ENCODE measurements around the gene FGFR2.

Gene FGFR2

DNA sequence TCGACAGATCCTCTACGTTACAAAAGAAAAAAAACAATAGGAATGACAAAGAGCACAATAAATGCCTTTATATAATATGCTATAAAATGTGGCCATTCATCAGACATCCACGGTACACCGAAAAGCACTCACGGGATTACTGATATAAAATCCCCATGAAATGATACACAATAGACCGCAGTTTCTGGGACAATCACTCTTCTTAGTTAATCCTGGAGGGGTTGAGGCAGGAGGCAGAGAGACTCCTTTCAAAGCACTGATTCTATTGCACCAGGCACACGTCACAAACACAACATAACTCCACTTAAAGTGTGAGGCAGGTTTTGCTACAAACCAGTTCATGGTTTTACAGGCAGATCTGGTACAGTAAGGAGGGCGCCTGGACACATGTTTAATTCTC lies 113.8 kb downstream of the FGFR2 start:
- DNase-seq, result no peak

DNA sequence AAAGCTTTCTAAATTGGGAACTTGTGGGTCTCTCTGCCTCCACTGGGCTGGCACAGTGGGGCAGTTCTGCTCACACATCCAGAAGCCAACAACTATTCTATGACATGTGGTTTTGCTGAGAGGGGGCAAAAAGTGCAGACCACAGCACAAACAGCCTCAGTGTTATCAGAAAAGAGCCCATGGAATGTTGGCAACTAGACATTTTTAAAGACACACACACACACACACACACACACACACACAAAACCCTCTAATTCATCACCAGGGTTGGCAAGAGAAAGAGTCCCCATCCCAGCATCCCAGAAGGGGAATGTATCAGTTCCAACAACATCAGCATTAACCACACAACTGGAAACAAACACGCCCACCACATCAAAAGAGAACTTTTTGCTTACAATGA lies 117.1 kb downstream of the FGFR2 start:
- DNase-seq, result no peak

DNA sequence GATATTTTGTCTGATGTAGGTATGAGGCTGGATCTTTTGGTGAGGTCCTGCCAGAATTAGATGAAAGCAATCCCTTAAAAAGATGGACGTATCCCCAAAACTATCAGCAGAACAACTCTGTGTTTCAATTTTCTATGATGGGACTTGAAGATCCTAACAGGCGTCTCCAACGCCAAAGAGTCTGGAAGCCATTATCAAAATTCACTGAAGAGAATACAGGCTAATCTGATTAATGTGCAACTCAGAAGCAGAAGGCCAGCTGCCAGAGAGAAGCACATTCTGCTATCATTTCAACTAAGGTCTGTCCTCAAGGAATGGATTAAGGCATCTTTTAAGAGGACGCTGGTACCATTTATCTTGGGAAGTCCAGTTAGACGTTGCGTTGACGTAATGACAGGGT lies 119.7 kb downstream of the FGFR2 start:
- DNase-seq, result no peak

DNA sequence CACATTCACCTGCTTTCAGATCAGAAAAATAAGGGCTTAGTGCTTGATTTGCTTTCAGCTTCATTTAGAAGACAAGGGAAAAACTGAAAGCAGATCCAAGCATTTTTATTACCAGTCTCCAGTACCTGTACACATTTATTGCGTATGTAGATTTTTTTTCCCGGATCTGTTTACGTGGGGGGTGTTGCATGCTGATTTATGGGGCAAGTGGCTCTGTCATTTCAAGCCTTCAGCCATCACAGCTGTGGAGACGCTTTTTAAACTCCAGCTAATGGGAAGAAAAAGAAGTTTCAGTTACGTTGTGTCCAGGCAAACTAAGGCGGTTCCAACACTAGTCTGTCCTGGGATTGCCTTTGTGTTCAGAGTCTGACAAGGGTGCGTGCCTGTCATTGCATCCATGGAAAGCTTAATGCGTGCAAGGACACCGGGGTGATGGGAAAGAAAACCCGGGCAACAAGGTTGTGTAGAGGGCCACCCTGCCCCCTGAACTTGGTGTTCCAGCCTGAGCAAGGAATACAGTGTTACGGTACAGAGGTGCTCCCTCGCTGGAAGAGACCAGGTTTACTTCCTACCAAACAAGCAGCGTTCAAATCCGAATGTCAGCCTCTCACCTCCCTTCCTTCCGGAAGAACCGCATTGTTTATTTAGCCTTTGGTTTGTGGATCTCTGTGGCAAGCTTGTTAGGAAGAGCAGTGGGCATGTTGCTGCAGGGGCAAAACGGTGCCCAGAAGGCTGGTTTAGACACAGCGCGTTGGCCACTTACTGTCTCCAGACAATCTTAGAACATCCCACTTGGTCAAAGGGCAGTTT lies 128.2 kb downstream of the FGFR2 start:
- DNase-seq, result no peak

DNA sequence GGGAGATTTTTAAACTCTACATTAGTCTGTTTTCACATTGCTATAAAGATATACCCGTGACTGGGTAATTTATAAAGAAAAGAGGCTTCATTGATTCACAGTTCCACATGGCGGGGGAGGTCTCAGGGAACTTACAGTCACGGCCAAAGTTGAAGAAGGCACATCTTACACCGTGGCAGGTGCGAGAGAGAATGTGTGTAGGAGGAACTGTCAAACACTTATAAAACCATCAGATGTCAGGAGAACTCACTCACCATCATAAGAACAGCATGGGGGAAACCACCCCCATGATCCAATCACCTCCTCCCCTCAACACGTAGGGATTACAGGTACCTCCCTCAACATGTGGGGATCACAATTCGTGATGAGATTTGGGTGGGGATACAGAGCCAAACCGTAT lies 129.5 kb downstream of the FGFR2 start:
- DNase-seq, result no peak

DNA sequence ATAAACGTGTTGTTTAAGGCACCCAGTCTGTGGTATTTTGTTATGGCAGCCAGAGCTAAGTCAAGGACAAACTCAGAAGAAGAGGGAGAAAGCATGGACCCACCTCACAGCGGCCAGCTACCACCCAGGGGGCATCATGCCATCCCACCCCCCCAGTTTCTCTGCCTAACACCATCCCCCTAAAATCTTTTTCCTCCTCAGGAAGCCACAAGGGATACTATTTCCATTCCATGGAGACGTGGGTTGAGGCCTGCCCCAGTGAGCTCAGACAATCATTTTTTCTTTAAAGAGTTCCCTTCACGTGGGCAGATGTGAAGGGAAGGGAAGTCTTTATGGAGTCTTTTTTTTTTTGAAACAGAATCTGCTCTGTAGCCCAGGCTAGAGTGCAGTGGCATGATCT lies 131.8 kb downstream of the FGFR2 start:
- no peak for DNase-seq

DNA sequence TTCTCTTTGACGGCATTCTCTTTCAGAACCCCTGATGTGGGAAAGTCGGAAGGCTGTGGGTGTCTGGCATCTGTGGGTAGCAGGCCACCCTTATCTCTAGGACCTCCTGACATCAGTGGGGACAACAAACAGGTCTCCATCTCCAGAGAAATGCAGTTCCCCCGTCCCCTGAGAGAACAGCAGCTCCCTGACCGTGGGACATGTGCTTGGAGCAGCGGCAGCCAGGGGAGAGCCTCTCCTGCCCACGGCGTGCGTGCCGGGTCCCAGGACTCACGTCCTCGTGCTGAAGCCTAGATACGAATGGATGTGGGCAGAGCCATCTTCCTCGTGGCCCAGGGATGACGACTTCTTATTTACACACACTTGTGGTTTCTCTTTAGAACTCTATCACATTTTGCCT lies 133.0 kb downstream of the FGFR2 start:
- DNase-seq, result no peak

DNA sequence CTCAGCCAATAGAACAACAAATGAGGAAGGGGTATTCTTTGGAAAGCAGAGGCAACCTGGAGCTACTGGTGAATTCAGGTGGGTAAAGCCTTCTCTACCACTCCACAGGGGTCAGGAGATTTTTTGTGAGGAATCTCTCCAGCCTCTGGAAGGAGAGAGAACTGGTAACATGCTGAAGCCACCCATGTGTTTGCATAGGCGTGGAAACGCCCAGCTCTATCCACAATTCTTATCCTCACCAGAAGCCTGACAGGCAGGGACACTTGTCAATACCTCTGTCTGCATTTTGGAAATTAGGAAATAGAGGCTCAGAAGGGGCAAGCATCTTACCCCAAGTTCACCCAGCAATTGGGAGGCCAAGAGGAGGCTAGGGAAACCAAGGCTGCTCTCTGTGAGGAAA lies 133.7 kb downstream of the FGFR2 start:
- no peak for DNase-seq

DNA sequence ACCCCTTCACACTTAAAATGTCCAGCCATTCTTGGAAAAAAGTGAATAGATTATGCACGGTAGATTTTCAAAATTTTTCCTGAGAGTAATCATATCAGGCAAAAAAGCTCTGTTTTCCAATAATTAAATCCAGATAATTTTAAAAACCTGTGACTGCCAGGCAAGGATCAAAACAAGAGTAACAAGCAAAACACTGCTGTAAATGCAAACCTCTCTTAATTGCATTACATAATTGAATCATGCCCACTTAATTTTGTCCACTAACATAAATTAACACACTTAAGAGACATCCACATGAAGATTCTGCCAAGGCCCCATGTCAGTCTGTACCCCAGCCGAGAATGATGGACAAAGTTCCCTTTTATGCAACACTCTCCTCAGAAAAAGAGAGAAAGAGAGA lies 135.3 kb downstream of the FGFR2 start:
- DNase-seq, result no peak

DNA sequence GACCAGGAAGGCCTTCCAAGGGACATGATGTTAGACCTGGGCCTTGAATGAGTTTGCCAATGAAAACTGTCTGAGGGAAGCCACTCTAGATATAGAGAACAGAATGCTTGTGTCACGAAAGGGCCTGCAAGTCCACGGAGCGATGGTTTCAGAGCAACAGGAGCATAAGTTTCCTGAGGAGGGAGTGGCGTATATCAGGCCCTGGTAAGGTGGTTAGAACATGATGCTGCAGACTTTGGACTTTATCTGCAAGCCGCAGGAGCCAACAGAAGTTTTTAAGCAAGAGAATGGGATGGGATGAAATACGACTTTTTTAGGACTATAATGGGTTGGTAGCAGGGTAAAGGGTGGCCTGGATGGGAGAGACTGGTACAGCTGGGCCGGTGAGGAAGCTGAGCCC lies 136.0 kb downstream of the FGFR2 start:
- no peak for DNase-seq

DNA sequence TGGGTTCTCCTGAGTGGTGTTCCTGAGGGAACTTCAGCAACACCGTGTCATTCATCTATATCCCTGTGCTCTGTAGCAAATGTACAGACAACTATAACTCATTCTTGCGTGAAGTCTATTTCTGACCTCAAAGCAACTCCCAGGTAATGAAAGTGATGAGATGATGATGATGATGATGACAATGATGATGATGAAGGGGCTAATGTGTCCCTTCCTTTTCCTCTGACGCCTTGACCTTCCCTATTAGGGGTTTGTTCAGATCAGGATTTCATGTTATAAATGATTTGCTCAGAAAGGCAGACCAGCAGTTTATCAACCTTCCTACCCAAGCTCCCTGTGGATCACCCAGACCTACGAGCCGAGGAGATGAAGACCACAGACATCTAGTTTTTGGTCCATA lies 136.9 kb downstream of the FGFR2 start:
- no peak for DNase-seq

DNA sequence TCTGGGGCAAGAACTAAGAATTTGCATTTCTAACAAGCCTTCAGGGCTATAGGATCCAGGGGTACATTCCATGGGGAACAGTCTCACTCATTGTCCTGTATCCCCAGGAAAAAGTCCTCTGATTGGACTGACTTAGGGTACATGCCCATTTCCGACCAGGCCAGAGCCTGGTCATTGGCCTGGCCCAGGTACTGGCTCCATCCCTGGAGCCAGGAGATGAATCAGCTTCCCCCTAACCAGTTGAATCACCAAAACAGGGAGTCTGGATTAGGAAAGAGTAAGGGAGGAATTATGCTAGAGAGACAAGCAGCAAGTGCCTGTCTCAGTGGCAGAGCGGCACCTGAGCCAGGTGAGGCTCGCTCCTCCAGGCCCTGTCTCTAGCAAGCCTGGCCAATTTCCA lies 137.5 kb downstream of the FGFR2 start:
- no peak for DNase-seq

DNA sequence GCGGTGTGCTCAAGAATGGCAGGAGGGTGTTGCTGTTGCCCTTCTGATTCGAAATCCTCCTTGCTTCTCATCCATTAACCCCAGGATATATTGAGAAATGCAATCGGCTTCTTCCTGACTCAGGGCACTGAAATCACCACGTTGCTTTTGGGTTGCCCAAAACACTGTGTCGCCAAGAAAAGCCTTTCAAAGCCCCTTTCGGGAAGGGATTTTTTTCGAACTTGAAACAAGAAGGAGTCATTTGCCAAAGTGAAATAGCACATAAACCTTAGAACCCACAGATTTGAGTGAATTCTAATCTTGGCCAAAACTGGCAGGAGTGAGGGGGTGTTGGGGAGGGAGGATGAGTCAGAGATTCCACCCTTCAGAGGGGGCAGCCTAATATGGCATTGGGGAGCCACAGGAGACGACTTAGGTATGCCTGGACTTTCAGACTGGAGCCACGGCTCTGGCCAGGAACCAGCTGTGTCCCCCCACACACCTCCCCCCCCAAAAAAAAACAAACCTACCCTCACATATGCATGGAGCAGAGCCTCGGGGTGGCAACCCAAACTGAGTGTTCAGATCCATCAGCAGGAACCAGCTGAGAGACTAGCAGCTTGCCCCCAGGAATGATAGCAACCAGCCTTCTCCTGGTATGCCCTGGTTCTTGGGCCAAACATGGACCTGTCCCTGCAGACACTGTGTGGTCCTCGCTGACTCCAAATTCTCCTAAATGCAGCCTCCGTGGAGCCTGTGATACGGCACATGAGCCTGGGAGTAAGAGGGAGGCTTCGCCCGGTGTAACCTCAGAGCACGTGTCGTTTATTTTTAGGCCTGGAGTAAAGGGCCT lies 138.4 kb downstream of the FGFR2 start:
- no peak for DNase-seq

DNA sequence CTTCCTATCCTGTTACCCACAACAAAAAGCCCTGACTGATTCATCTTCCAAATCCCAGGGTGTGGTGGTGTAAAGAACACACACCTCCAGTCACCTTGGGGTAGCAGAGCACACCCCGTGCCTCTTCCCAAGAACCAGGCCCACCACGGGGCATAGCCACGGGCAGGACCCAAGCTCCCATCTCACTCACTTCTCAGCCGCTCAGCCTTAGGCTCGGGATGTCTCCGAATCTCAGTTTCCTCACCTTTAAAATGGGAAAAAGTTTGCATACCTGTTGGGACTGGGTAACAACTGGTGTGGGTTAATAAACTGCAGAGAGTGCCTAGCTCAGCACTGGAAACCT lies 139.0 kb downstream of the FGFR2 start:
- DNase-seq, result no peak

DNA sequence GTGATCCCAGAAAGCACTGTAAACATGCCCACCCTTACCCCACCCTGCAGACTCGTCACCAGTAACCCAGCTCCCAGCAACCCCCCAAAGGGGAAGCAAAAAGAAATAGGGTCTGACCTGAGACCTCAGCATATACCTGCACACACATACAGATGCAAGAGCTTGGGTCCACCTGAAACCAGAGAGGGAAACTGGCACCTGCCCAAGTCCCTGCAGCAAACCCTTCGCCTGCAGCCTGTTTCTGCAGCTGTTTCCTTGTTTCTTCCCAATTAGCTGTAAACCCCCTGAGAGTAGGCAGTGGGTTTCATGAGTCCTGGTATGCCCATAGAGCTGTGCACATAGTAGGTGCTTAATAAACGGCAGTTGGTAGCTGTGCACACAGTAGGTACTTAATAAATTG lies 140.5 kb downstream of the FGFR2 start:
- no peak for DNase-seq

DNA sequence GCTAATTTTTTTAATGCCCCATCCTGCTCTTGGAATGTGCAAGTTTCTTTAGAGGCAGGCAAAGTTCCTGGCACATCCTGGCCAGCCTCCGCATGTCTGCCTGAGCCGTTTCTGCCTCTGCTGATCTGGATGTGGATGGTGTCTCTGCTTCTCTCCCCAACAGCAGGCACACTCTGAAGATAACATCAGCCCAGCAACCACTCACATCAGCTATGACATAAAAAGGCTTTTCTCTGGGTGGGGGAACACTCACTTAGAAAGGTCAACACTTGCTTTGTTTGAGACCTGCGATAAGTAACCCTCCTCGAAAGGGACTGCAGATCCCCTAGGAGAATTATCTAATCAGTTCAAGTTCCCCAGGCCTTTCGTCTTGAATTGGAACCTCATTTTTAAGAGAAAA lies 142.9 kb downstream of the FGFR2 start:
- DNase-seq, result no peak

DNA sequence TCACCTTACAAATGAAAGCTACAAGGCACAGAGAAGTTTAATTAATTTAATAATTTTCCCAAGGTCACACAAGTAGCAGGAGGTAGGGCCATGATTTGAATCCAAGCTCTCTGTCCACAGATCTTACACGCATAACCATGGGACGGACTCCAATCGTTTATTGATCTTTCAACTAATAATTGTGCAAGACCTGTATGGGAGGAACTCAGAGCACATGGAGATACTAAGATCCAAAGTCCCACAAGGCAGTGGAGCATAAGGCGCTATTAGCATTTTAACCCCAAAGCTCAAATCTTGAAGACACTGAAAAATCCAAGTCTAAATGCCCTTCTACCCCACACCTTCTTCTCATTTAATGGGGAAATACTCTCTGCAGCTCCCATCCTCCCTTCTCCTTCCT lies 143.5 kb downstream of the FGFR2 start:
- no peak for DNase-seq

DNA sequence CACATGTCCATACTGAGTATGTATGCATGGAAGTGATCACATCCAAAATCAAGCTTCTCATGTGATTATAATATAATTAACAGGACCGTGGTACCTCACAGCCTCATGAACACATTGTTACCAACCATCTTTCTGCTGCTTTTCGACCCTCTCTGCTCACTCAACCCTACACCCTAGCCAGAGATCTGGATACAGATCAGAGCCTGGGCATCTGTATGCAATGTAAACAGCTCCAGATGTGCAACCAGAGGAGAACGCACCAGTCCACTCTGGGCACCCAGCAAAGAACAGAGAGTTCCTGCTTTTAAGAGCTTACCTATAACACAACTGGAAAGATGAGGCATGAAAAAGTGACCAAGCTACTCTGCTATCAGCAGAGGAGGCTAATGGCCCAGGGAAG lies 145.1 kb downstream of the FGFR2 start:
- DNase-seq, result no peak

DNA sequence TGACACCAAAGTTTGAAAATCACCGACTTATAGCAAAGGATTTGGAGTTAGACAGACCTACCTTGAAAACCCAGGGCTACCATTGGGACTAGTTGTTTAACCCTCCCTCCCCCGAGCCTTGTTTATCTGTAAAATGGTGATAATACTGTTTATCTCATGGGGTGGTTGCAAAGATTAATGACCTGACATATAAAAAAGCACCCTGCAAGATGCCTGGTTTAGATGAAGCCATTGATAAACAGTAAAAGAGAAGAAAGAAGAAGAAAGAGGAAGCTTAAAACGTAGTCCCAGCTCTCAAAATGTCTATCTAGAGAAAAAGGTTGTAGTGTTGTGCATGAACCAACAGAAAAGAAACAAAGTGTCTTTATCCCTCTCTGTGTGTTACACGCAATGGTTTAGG lies 145.7 kb downstream of the FGFR2 start:
- DNase-seq, result no peak

DNA sequence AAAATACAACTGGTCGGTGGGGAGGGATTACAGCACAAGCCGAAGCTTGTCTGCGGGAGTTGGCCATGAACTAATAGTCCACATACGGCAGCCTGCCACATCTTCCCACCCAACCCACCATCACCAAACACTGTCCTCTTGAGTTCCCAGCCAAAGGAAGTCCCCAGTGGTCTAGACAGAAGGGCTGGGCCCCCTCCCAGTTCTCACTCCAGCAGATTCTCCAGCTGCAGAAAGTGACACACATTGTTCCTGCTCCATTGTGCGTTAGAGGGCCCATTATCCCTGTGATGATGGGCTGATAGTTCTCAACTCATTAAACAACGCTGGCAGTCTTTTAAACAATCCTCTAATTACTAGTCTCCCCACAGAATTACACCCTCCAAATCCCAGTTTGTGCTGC lies 148.0 kb downstream of the FGFR2 start:
- no peak for DNase-seq

DNA sequence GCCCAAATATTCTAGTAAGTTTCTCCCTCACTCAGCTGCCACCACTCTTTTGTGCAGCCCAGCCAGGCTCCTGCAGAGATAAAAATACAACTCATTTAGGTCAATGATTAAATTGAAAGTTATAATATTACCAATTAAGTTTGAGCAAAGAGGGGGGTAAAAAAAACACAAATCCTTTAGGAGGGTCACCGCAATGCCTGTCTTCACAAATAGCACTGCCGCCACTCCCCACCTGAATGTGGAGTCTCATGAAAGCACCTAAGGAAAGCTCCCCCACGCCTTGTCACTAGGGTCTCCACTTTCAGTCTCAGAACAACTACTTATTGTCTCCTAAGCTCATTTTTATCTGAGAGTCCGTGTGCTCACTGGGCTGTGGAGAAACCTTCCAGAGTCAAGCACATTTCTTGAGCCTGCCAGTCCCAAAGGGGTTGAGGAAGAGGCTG lies 148.7 kb downstream of the FGFR2 start:
- no peak for DNase-seq

DNA sequence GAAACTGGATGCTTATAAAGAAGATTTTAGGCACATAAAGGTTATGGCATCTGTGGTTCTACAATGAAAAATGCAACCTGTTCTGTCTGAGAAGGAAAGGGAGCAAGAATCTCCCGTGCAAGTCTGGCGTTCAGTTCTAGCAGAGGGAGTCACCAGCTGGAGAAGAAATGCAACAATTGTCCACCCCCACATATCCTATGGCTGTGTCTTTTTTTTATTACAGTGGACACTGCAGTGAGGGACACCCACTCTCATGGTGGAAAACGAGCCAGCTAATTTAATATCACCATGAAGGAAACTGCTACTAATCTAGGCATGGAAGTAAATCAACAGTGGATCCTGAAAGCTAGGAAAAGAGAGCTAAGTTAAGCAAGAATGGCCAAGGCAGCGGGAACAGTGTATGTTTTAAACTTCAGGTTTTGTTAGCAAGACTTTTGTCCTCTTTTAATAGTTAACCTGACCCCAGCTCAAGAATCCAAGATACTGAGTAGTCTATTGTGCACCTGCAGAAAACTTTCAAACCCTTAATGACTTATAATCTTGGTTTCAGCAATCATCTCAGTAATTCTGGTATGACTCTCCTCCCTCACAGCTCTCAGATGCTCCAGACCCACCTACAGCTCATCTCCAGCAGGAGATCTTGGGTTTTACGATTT lies 149.3 kb downstream of the FGFR2 start:
- no peak for DNase-seq

DNA sequence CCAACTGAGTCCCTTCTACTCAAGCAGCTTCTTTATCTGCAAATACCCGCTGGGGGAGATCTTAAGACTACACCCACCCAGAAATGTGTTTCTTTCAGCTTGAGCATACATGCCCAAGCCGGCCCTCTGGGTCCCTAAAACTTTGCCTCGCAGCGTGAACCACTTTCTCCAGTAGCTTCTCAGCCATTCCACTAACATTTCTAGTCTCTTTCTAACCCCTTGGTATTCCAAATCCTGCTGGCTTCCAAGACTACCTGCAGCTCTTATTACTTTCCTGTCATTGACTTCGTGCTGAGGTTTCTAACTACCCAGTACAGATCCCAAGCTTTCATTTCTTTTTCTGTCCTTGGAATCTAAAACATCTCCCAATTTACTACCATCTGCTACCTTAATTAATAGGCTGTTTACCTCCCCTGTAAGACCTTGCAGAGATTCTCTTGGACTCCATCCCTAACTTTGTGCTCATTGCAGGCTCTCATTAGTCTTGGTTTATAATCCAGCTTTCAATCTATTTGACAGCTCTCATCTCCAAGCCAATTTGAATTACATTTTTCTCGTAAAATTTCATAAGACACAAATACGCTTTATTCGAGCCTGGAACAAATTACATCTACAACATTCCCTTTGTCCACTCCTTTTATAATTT lies 153.6 kb downstream of the FGFR2 start:
- no peak for DNase-seq

Data from cortex of kidney (tissue), 1 donor.